Parietal lobe (tissue), 1 donor: Measurements from ENCODE around the gene ZDHHC4. TPM values are rescaled to one million over a fixed set of nuclear protein-coding genes. Genes with fewer than 3 reads are reported as not detected.

Experiments
- total RNA-seq: library from RNA; depleted of rRNA; stranded (reverse); fragments of >200 nt; gene quantifications from one replicate; pipeline ENCODE4 v1.2.3, GENCODE V29; 2014

The ZDHHC4 gene
- total RNA-seq = 49.8 TPM

GRCh38 chr7:6577369-6578113 lies at the start of gene ZDHHC4:
ZDHHC4 (plus strand) TSS chr7:6577454; CDS start chr7:6580562, 3,108 bp downstream.

GRCh38 chr7:6551016-6551511 lies 26.2 kb upstream of the ZDHHC4 start, which contains the start of gene GRID2IP:
GRID2IP (minus strand) TSS chr7:6551461; CDS start chr7:6551436, 25 bp downstream.

GRCh38 chr7:6589829-6590644 lies 12.8 kb downstream of the ZDHHC4 start, which contains the start of gene INTS15:
INTS15 (plus strand) TSS chr7:6590021; CDS start chr7:6590284, 263 bp downstream.

GRCh38 chr7:6614953-6615722 lies 37.9 kb downstream of the ZDHHC4 start, which contains the start of gene ZNF853:
ZNF853 (plus strand) TSS chr7:6615610; CDS start chr7:6616175, 565 bp downstream.

GRCh38 chr7:6636741-6637543 lies 59.7 kb downstream of the ZDHHC4 start, which contains the start of gene ZNF316:
ZNF316 (plus strand) TSS chr7:6637318; CDS start chr7:6642410, 5,092 bp downstream.

Other genes with a start within 250 kb of the ZDHHC4 start
- gene FAM220A, start 228.5 kb upstream of the ZDHHC4 start, total RNA-seq = 34.1 TPM
- gene RAC1, start 202.9 kb upstream of the ZDHHC4 start, total RNA-seq = 63.2 TPM
- gene DAGLB, start 129.5 kb upstream of the ZDHHC4 start, total RNA-seq = 31.0 TPM
- 57.0 TPM for gene KDELR2, start 93.3 kb upstream of the ZDHHC4 start, total RNA-seq
- 1.3 TPM for gene GRID2IP, start 26.0 kb upstream of the ZDHHC4 start, total RNA-seq
- 31.3 TPM for gene INTS15, start 12.6 kb downstream of the ZDHHC4 start, total RNA-seq
- gene ZNF853, start 38.2 kb downstream of the ZDHHC4 start, total RNA-seq = 17.5 TPM
- gene ZNF316, start 59.9 kb downstream of the ZDHHC4 start, total RNA-seq = 28.5 TPM
- gene ZNF12, start 129.5 kb downstream of the ZDHHC4 start, total RNA-seq = 31.6 TPM
- gene RSPH10B2, start 176.6 kb downstream of the ZDHHC4 start, total RNA-seq = 4.7 TPM
- gene CCZ1B, start 248.8 kb downstream of the ZDHHC4 start, total RNA-seq = 114 TPM